GM13977 (cell line): Measurements from ENCODE around the gene KIF5A.

Experiments
- DNase-seq: peaks from one replicate; pipeline ENCODE4 v3.0.0; 2012; ENCODE audit warnings: low spot score
- CTCF ChIP-seq: IDR thresholded peaks from 2 replicates; pipeline ENCODE4 v1.5.1; 2012; ENCODE audit warnings: mild to moderate bottlenecking, control low read depth; ENCODE audit not compliant: insufficient read depth; ENCODE audit errors: extremely low read depth, missing control alignments
- in situ Hi-C: fragments of 300-500 bp; cut with MboI; formaldehyde crosslinking; loops from one replicate; pipeline ENCODE4 v1.12.0; 2022; ENCODE audit warnings: low sequenced_read_pairs, low pct_unique_long_range_greater_than_20kb, mixed read lengths, inconsistent platforms; ENCODE audit not compliant: unreplicated experiment

KIF5A gene

GRCh38 chr12:57606399-57606798 is 56.6 kb downstream of the KIF5A start:
- TF ChIP-seq CTCF = no peak
- no peak for DNase-seq
- in situ Hi-C loops = no loop called here

- in situ Hi-C loops = no loop called here
- no peak for DNase-seq
- no peak for TF ChIP-seq CTCF
These were observed 57.0 kb downstream of the KIF5A start for GRCh38 chr12:57606821-57607220.

GRCh38 chr12:57607958-57608663 is 58.3 kb downstream of the KIF5A start:
- in situ Hi-C loops = no loop called here
- DNase-seq = peak; percentile 7
- TF ChIP-seq CTCF = no peak

- in situ Hi-C loops = no loop called here
- peak; percentile 16 for DNase-seq
- TF ChIP-seq CTCF = no peak
These were observed 59.4 kb downstream of the KIF5A start for GRCh38 chr12:57609101-57609780.

GRCh38 chr12:57609781-57610553 is 60.1 kb downstream of the KIF5A start:
- in situ Hi-C loops = no loop called here
- peak; percentile 10 for DNase-seq
- no peak for TF ChIP-seq CTCF

GRCh38 chr12:57610554-57611107 is 60.8 kb downstream of the KIF5A start:
- TF ChIP-seq CTCF = no peak
- in situ Hi-C loops = no loop called here
- peak; percentile 50 for DNase-seq
